NCI-H2196 (cell line): Measurements from ENCODE around the gene SCMH1.
A peak's percentile ranks its signal among the peaks of the same experiment; 100 is the strongest.

Experiments used
- DNase-seq: peaks from one replicate; lab custom pipeline; 2025; ENCODE audit not compliant: unreplicated experiment; lab: John Stamatoyannopoulos, UW

The SCMH1 gene

GRCh38 chr1:40980068-40980452, 262.0 kb downstream of the SCMH1 start:
- no peak for DNase-seq

GRCh38 chr1:40979241-40980067, 262.7 kb downstream of the SCMH1 start, which contains the start of gene CTPS1:
CTPS1 (plus strand) TSS chr1:40979696; CDS start chr1:40983291, 3,595 bp downstream.
- peak; percentile 96 for DNase-seq

- no peak for DNase-seq
These were observed 263.2 kb downstream of the SCMH1 start for GRCh38 chr1:40978886-40979240.

- DNase-seq, result no peak
These were observed 264.4 kb downstream of the SCMH1 start for GRCh38 chr1:40977716-40978115.
